ENCODE data around the gene PKIB. TPM values are rescaled to one million over a fixed set of nuclear protein-coding genes. Genes with fewer than 3 reads are reported as not detected.

PKIB gene
- total RNA-seq, 2 donors from 2014 or later = 46.0 to 56.1 TPM

- H3K9me3 ChIP-seq (ENCODE audit: control insufficient read depth, low read length) = no peaks in the 10 kb centered on the region
- no peak overlapping the region for H3K4me3 ChIP-seq (ENCODE audit: low read length)
- H3K27me3 ChIP-seq (ENCODE audit: control insufficient read depth, insufficient read depth, low read length, poor library complexity, severe bottlenecking) = no peaks in the 10 kb centered on the region
- Mint-ChIP-seq H3K27ac (no peak overlapping the region), H3K4me3 (no peak overlapping the region), H3K27me3 (ENCODE audit: insufficient read depth) (no peaks in the 10 kb centered on the region), H3K9me3 (no peaks in the 10 kb centered on the region), H3K36me3 (ENCODE audit: low read depth) (peaks cover 5% of the 10 kb centered on the region), H3K4me1 (peaks cover 30% of the 10 kb centered on the region)
- H3K36me3 ChIP-seq (ENCODE audit: control insufficient read depth, insufficient read depth, low read length) = no peaks in the 10 kb centered on the region
- no peak for DNase-seq
- no peak overlapping the region for H3K9ac ChIP-seq (ENCODE audit: extremely low read depth, low read length, poor library complexity, severe bottlenecking)
- TF ChIP-seq CTCF (conservative IDR thresholded peaks at IDR 0.05) = no peak
- no peak overlapping the region for H3K27ac ChIP-seq (ENCODE audit: low read depth, low read length)
- H3K4me1 ChIP-seq (ENCODE audit: control insufficient read depth, insufficient read depth, low read length) = peaks cover 8% of the 10 kb centered on the region
- 90 to 93% methylated on average over 3 to 4 of the region's 5 CpGs for WGBS, 2 experiments (ENCODE audit: insufficient coverage in 1 of 2, insufficient read length in 1 of 2)
Observed at GRCh38 chr6:122714059-122714458, 103.9 kb downstream of the PKIB start.

GRCh38 chr6:122715725-122716124, 105.5 kb downstream of the PKIB start:
- H3K4me1 Mint-ChIP-seq = peaks cover 30% of the 10 kb centered on the region
- no peak overlapping the region for H3K4me3 Mint-ChIP-seq
- H3K27me3 Mint-ChIP-seq (ENCODE audit: insufficient read depth) = no peaks in the 10 kb centered on the region
- Histone ChIP-seq H3K27me3 (ENCODE audit: control insufficient read depth, insufficient read depth, low read length, poor library complexity, severe bottlenecking) (no peaks in the 10 kb centered on the region), H3K4me1 (ENCODE audit: control insufficient read depth, insufficient read depth, low read length) (peaks cover 8% of the 10 kb centered on the region), H3K9me3 (ENCODE audit: control insufficient read depth, low read length) (no peaks in the 10 kb centered on the region), H3K9ac (ENCODE audit: extremely low read depth, low read length, poor library complexity, severe bottlenecking) (no peak overlapping the region), H3K4me3 (ENCODE audit: low read length) (no peak overlapping the region), H3K36me3 (ENCODE audit: control insufficient read depth, insufficient read depth, low read length) (no peaks in the 10 kb centered on the region), H3K27ac (ENCODE audit: low read depth, low read length) (no peak overlapping the region)
- 91% methylated on average over 2 of the region's 2 CpGs; no CpG with 5 or more reads in 1 of the 2 experiments for WGBS, 2 experiments (ENCODE audit: insufficient coverage in 1 of 2, insufficient read length in 1 of 2)
- DNase-seq = no peak
- no peaks in the 10 kb centered on the region for H3K9me3 Mint-ChIP-seq
- H3K36me3 Mint-ChIP-seq (ENCODE audit: low read depth) = peaks cover 11% of the 10 kb centered on the region
- no peak for TF ChIP-seq CTCF (conservative IDR thresholded peaks at IDR 0.05)
- no peak overlapping the region for H3K27ac Mint-ChIP-seq

- no peak for DNase-seq
- peak overlapping the region; percentile 9 for H3K27ac Mint-ChIP-seq
- 32 to 71% methylated on average over 2 of the region's 2 CpGs for WGBS, 2 experiments (ENCODE audit: insufficient coverage in 1 of 2, insufficient read length in 1 of 2)
- peaks cover 12% of the 10 kb centered on the region for H3K36me3 Mint-ChIP-seq (ENCODE audit: low read depth)
- H3K4me3 ChIP-seq (ENCODE audit: low read length) = no peak overlapping the region
- no peaks in the 10 kb centered on the region for H3K9me3 Mint-ChIP-seq
- H3K4me3 Mint-ChIP-seq = no peak overlapping the region
- H3K27ac ChIP-seq (ENCODE audit: low read depth, low read length) = no peak overlapping the region
- H3K27me3 ChIP-seq (ENCODE audit: control insufficient read depth, insufficient read depth, low read length, poor library complexity, severe bottlenecking) = no peaks in the 10 kb centered on the region
- peaks cover 8% of the 10 kb centered on the region for H3K4me1 ChIP-seq (ENCODE audit: control insufficient read depth, insufficient read depth, low read length)
- no peaks in the 10 kb centered on the region for H3K36me3 ChIP-seq (ENCODE audit: control insufficient read depth, insufficient read depth, low read length)
- peaks cover 28% of the 10 kb centered on the region for H3K4me1 Mint-ChIP-seq
- H3K27me3 Mint-ChIP-seq (ENCODE audit: insufficient read depth) = no peaks in the 10 kb centered on the region
- no peak for TF ChIP-seq CTCF (conservative IDR thresholded peaks at IDR 0.05)
- no peak overlapping the region for H3K9ac ChIP-seq (ENCODE audit: extremely low read depth, low read length, poor library complexity, severe bottlenecking)
- no peaks in the 10 kb centered on the region for H3K9me3 ChIP-seq (ENCODE audit: control insufficient read depth, low read length)
Observed at GRCh38 chr6:122717350-122717749, 107.1 kb downstream of the PKIB start.
